BE2C (cell line): Measurements from ENCODE around the gene CCDC9.
"Not testable (repeated sequence)": the region's sequence is repeated elsewhere in the genome, so short reads cannot be mapped to it uniquely, and the experiment has no call there.

ENCODE experiments used
- DNase-seq: peaks from one replicate; pipeline ENCODE4 v3.0.0-alpha.2; 2020
- H3K27me3 ChIP-seq: fragments of 250-450 bp; sonication (Bioruptor Pico); 2 replicates; pipeline ENCODE4 v1.5.1; 2020; ENCODE audit warnings: mild to moderate bottlenecking
- H3K36me3 ChIP-seq: fragments of 250-450 bp; sonication (Bioruptor Pico); 2 replicates; pipeline ENCODE4 v1.5.1; 2020; ENCODE audit warnings: mild to moderate bottlenecking
- H3K4me1 ChIP-seq: fragments of 250-450 bp; sonication (Bioruptor Pico); 2 replicates; pipeline ENCODE4 v1.5.1; 2020
- H3K4me3 ChIP-seq: 2 replicates; pipeline ENCODE4 v1.5.1; 2011; ENCODE audit warnings: low read depth, low read length
- H3K9me3 ChIP-seq: fragments of 250-450 bp; sonication (Bioruptor Pico); 2 replicates; pipeline ENCODE4 v1.5.1; 2020
- CTCF ChIP-seq: IDR thresholded peaks from 2 replicates; pipeline ENCODE4 v1.5.1; 2012; ENCODE audit warnings: mild to moderate bottlenecking, low read depth, low read length

Gene CCDC9

DNA sequence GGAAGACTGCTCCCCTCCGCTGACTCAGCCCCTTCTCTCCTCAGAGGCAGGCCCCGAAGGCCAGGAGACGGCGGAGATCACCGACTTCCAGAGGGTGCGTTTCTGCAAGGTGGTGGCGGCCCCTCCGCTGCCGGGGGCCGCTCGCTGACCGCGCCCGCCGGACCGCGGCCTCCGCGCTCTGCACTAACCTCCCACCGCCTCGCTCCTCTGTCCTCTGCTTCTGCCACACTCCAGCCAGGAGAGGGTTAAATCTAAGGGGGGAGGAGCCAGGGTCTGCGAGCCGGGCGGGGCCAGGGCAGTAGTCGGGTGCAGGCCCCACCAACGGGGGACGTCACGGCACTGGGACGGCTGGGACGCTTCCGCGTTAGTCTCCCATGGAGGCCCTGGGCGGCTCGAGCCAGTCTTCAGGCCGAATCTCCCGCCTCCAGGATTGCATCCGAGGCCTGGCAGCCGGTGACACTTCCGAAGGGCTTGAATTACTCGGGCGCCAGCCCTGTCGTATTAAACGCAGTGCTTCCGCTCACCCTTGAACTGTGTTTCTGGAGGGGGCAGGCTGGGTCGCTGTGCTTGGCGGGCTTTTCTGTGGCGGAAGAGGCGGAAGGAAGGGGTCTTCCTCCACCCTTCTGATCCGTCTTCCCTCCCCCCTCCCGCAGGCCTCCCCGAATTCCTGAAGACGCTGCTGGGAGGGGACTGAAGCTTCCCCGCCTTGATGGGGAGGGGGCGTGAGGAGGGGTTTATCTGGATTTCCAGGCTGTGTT, 17.2 kb downstream of the CCDC9 start:
- no peaks in the 10 kb centered on the region for H3K4me1 ChIP-seq
- H3K4me3 ChIP-seq: peak overlapping the region; percentile 70
- no peak for TF ChIP-seq CTCF
- peak; percentile 92 for DNase-seq
- H3K27me3 ChIP-seq: no peaks in the 10 kb centered on the region
- H3K9me3 ChIP-seq: no peaks in the 10 kb centered on the region
- H3K36me3 ChIP-seq: peaks cover 6% of the 10 kb centered on the region; the same call in 1 of the 2 replicates

- Histone ChIP-seq H3K9me3 (no peaks in the 10 kb centered on the region), H3K36me3 (peaks cover 6% of the 10 kb centered on the region; the same call in 1 of the 2 replicates), H3K4me3 (peak within 1 kb of the TSS; percentile 70), H3K4me1 (no peaks in the 10 kb centered on the region), H3K27me3 (no peaks in the 10 kb centered on the region)
- no peak for TF ChIP-seq CTCF
- DNase-seq: peak; percentile 100
Observed at GRCh38 chr19:47274071-47274890, 18.0 kb downstream of the CCDC9 start, which contains the start of gene INAFM1. Gene INAFM1, plus strand, starts transcription at chr19:47274885. Its CDS starts 35 bp downstream, at chr19:47274920.

GRCh38 chr19:47274891-47275761, 18.8 kb downstream of the CCDC9 start:
- no peaks in the 10 kb centered on the region for H3K4me1 ChIP-seq
- peaks cover 5% of the 10 kb centered on the region; the same call in 1 of the 2 replicates for H3K36me3 ChIP-seq
- DNase-seq: peak; percentile 43
- H3K27me3 ChIP-seq: no peaks in the 10 kb centered on the region
- peak overlapping the region; percentile 51 for H3K4me3 ChIP-seq
- no peak for TF ChIP-seq CTCF
- no peaks in the 10 kb centered on the region for H3K9me3 ChIP-seq

DNA sequence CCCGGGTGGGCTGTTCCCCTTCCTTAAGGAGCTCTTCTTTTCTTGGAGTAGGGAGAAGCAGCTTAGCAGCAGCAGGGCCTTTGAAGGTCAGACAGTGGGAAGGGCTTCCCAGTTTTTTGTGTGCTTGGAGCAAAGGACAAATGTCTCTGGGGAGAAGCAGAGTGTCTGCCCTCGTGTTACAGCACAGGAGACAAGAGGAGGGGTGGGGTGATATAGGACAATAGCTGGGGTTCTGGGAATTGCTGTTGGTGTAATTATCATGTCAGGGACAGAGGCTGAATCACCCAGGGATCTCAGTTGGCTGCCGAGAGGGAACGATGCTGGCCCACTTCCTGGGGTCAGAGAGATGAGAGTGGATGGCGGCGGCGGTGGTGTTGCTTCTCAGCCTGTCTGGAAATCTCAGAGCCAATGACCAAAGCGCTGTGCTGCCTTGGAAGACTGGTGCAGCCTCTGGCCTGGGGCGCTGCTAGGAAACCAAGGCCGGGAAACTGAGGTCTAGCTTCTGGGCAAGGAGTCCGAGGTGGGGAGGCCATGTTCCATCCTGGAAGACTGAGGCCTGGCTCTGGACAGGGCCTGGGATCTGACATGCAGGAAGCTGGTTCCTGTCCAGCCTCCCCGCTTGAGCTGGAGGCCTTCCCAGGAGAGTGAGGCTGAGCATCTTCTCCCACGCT, 19.6 kb downstream of the CCDC9 start:
- Histone ChIP-seq H3K4me1 (no peaks in the 10 kb centered on the region), H3K4me3 (peak overlapping the region; percentile 51), H3K27me3 (no peaks in the 10 kb centered on the region), H3K36me3 (no peaks in the 10 kb centered on the region), H3K9me3 (no peaks in the 10 kb centered on the region)
- no peak for TF ChIP-seq CTCF
- peak; percentile 35 for DNase-seq

- not testable (repeated sequence) for H3K27me3 ChIP-seq, H3K4me1 ChIP-seq, H3K4me3 ChIP-seq, H3K36me3 ChIP-seq, DNase-seq, H3K9me3 ChIP-seq
Observed at GRCh38 chr19:47276513-47276912, 20.2 kb downstream of the CCDC9 start.
